Measurements from ENCODE around the gene RABGEF1. TPM values are rescaled to one million over a fixed set of nuclear protein-coding genes. Genes with fewer than 3 reads are reported as not detected.

RABGEF1 gene
- total and polyA plus RNA-seq, 2 of the 8 experiments (the other 6 are each of a cell fraction or from before 2014, with no cell fraction given): 10.2 to 18.0 TPM

DNA sequence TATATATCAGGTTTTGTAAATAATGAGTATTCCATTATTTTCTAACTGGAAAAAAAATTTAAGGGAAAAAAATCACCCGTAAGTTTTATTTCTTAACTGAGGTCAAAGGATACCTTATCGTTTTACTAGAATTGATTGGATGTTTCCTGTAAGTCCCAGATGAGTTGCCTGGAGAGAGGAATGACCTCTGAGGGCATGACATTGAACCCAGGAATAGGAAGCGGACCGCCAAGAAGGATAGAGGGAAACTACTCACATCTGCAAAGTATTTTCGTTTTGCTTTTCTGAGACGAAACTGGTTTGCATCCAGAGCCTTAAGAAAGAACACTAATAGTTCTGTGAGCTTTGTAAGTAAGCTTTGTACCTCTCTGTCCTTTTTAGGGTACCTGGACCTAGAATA is 17.4 kb downstream of the RABGEF1 start:
- Histone ChIP-seq H3K23me2 (ENCODE audit: low read depth, low read length) (no peaks in the 10 kb centered on the region), H3K79me2 (ENCODE audit: control insufficient read depth in 1 of 2, insufficient read depth in 2 of 2, low read length in 2 of 2) (peaks cover 0 to 24% of the 10 kb centered on the region in 2 experiments; a peak in 2 of 4 replicates), H3K36me3 (ENCODE audit: control insufficient read depth in 2 of 4, insufficient read depth in 4 of 4, low read length in 3 of 4) (no peaks in the 10 kb centered on the region), H3K4me1 (replicated peaks in 1 of 4; ENCODE audit: control insufficient read depth in 3 of 4, insufficient read depth in 4 of 4, low read length in 3 of 4) (no peaks in the 10 kb centered on the region), H2BK12ac (ENCODE audit: low read depth, low read length) (no peak overlapping the region), H3K27me3 (replicated peaks in 1 of 4; ENCODE audit: control insufficient read depth in 3 of 4, extremely low read depth in 1 of 4, insufficient read depth in 3 of 4, low read length in 3 of 4) (no peaks in the 10 kb centered on the region), H3K79me1 (ENCODE audit: low read depth, low read length) (0 out of 2 replicates have a peak, but pooled peaks cover 3% of the 10 kb centered on the region), H4K91ac (replicated peaks; ENCODE audit: insufficient read length, low read length) (no peak overlapping the region), H3K27ac (ENCODE audit: low read depth, low read length) (no peak overlapping the region), H2BK20ac (ENCODE audit: low read length) (no peak overlapping the region), H2BK15ac (ENCODE audit: low read length) (no peak overlapping the region), H3K18ac (ENCODE audit: extremely low read depth, low read length) (no peak overlapping the region), H3K9me3 (ENCODE audit: insufficient read depth in 2 of 2, low read depth in 1 of 2, low read length in 1 of 2) (no peaks in the 10 kb centered on the region), H3K9ac (replicated peaks in 1 of 4; ENCODE audit: extremely low read depth in 1 of 4, low read depth in 3 of 4, low read length in 3 of 4) (no peak overlapping the region), H3K4ac (replicated peaks; ENCODE audit: insufficient read length, low read depth, low read length) (no peak overlapping the region), H2AFZ (ENCODE audit: low read length) (no peak overlapping the region), H3K23ac (ENCODE audit: insufficient read length) (no peak overlapping the region), H3K4me2 (ENCODE audit: insufficient read depth in 1 of 2, low read depth in 2 of 2, low read length in 2 of 2) (no peak overlapping the region), H2BK120ac (replicated peaks; ENCODE audit: low read depth, low read length) (no peak overlapping the region), H4K5ac (ENCODE audit: insufficient read length, low read depth, low read length) (no peak overlapping the region), H3K14ac (ENCODE audit: insufficient read length) (no peak overlapping the region), H2AK5ac (ENCODE audit: low read depth, low read length) (no peak overlapping the region), H3K56ac (replicated peaks; ENCODE audit: insufficient read length, low read depth, low read length) (no peak overlapping the region), H2BK5ac (ENCODE audit: low read depth, low read length) (no peak overlapping the region), H4K20me1 (replicated peaks in 1 of 2; ENCODE audit: control insufficient read depth in 1 of 2, insufficient read depth in 2 of 2, low read length in 2 of 2) (peaks cover 0 to 1% of the 10 kb centered on the region in 2 experiments), H3K4me3 (ENCODE audit: extremely low read depth in 1 of 4, insufficient read depth in 2 of 4, low read depth in 3 of 4, low read length in 4 of 4) (no peak overlapping the region), H4K8ac (ENCODE audit: extremely low read depth, insufficient read depth, low read length) (no peak overlapping the region)
- POLR2A ChIA-PET (ENCODE audit: partially characterized antibody): no interaction called here
- 90% methylated on average over 6 of the region's 6 CpGs; no CpG with 5 or more reads in 1 of the 2 experiments for WGBS, 2 experiments (ENCODE audit: extremely low coverage in 1 of 2, insufficient coverage in 1 of 2, insufficient read length in 1 of 2, insufficient replicate concordance in 2 of 2, low coverage in 1 of 2, low lambda C conversion rate in 2 of 2, missing lambda C conversion rate in 1 of 2)
- no peak for FAIRE-seq
- no peak for DNase-seq (ENCODE audit: low read depth in 1 of 2, low spot score in 2 of 2)
- CTCF ChIA-PET (ENCODE audit: partially characterized antibody): interaction anchor here (0.9 kb wide), 1 partner anchor 108 kb away, joined by 3 read pairs; no protein-coding TSS in a partner anchor
- TF ChIP-seq, protein P1, sequence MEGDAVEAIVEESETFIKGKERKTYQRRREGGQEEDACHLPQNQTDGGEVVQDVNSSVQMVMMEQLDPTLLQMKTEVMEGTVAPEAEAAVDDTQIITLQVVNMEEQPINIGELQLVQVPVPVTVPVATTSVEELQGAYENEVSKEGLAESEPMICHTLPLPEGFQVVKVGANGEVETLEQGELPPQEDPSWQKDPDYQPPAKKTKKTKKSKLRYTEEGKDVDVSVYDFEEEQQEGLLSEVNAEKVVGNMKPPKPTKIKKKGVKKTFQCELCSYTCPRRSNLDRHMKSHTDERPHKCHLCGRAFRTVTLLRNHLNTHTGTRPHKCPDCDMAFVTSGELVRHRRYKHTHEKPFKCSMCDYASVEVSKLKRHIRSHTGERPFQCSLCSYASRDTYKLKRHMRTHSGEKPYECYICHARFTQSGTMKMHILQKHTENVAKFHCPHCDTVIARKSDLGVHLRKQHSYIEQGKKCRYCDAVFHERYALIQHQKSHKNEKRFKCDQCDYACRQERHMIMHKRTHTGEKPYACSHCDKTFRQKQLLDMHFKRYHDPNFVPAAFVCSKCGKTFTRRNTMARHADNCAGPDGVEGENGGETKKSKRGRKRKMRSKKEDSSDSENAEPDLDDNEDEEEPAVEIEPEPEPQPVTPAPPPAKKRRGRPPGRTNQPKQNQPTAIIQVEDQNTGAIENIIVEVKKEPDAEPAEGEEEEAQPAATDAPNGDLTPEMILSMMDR (IDR thresholded peaks at IDR 0.05; ENCODE audit: control extremely low read depth in 1 of 3, insufficient read depth in 1 of 3, low read depth in 1 of 3, low read length in 3 of 3): no peak
- no peak for TF ChIP-seq KDM5A (IDR thresholded peaks at IDR 0.05; ENCODE audit: low read length)
- TF ChIP-seq BRCA1 (IDR thresholded peaks at IDR 0.05; ENCODE audit: low read depth, low read length): no peak
- no peak for TF ChIP-seq SIRT6 (IDR thresholded peaks at IDR 0.05; ENCODE audit: low read length)
- no peak for TF ChIP-seq JUND (IDR thresholded peaks at IDR 0.05; ENCODE audit: low read length)
- TF ChIP-seq NANOG (IDR thresholded peaks at IDR 0.05; ENCODE audit: insufficient read depth, low read depth, low read length, poor library complexity, severe bottlenecking): no peak
- TF ChIP-seq, protein P2, sequence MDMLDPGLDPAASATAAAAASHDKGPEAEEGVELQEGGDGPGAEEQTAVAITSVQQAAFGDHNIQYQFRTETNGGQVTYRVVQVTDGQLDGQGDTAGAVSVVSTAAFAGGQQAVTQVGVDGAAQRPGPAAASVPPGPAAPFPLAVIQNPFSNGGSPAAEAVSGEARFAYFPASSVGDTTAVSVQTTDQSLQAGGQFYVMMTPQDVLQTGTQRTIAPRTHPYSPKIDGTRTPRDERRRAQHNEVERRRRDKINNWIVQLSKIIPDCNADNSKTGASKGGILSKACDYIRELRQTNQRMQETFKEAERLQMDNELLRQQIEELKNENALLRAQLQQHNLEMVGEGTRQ (IDR thresholded peaks at IDR 0.05; ENCODE audit: low read length): no peak
- TF ChIP-seq TEAD4 (IDR thresholded peaks at IDR 0.05; ENCODE audit: low read depth, low read length): no peak
- TF ChIP-seq CHD2 (IDR thresholded peaks at IDR 0.05; ENCODE audit: low read length): no peak
- TF ChIP-seq, protein P3, sequence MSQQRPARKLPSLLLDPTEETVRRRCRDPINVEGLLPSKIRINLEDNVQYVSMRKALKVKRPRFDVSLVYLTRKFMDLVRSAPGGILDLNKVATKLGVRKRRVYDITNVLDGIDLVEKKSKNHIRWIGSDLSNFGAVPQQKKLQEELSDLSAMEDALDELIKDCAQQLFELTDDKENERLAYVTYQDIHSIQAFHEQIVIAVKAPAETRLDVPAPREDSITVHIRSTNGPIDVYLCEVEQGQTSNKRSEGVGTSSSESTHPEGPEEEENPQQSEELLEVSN (IDR thresholded peaks at IDR 0.05): no peak
